Muscle layer of colon (tissue), 2 donors: ENCODE data around the gene SLC16A9.
"Not testable (repeated sequence)": the region's sequence is repeated elsewhere in the genome, so short reads cannot be mapped to it uniquely, and the experiment has no call there.

Experiments used
- H3K27ac ChIP-seq: one replicate; pipeline ENCODE4 v1.7.0; 2013; ENCODE audit warnings: low read depth, mild to moderate bottlenecking, low read length, moderate library complexity
- H3K27me3 ChIP-seq, 2 donors: one replicate each; pipeline ENCODE4 v1.7.0; 2013; ENCODE audit warnings: low read length in 2 of 2, mild to moderate bottlenecking in 2 of 2; ENCODE audit not compliant: insufficient read depth in 2 of 2, control insufficient read depth in 1 of 2
- H3K36me3 ChIP-seq: one replicate; pipeline ENCODE4 v1.7.0; 2013; ENCODE audit warnings: mild to moderate bottlenecking, low read length; ENCODE audit not compliant: insufficient read depth
- H3K4me1 ChIP-seq: one replicate; pipeline ENCODE4 v1.7.0; 2013; ENCODE audit warnings: mild to moderate bottlenecking, low read length; ENCODE audit not compliant: insufficient read depth
- H3K4me3 ChIP-seq, 2 donors: one replicate each; pipeline ENCODE4 v1.7.0; 2013; ENCODE audit warnings: low read length in 2 of 2, low read depth in 1 of 2, mild to moderate bottlenecking in 1 of 2, moderate library complexity in 1 of 2
- H3K9ac ChIP-seq: one replicate; pipeline ENCODE4 v1.7.0; 2013; ENCODE audit warnings: low read length
- H3K9me3 ChIP-seq: one replicate; pipeline ENCODE4 v1.7.0; 2013; ENCODE audit warnings: mild to moderate bottlenecking, low read length
- donor health status: abdominal sarcoma.
- donor health status: Adenocarcinoma of cecum.

Gene SLC16A9

GRCh38 chr10:59709395-59710125 is at the start of gene SLC16A9:
Gene SLC16A9 (minus strand): TSS chr10:59709850. CDS start chr10:59684291, 25,559 bp downstream.
- peak within 1 kb of the TSS; percentile 63 to 68 for H3K4me3 ChIP-seq
- peaks cover 0 to 4% of the 10 kb centered on the region in 2 donors for H3K27me3 ChIP-seq
- no peaks in the 10 kb centered on the region for H3K9me3 ChIP-seq
- no peak within 1 kb of the TSS for H3K9ac ChIP-seq
- peak within 1 kb of the TSS; percentile 52 for H3K27ac ChIP-seq
- H3K36me3 ChIP-seq = no peaks in the 10 kb centered on the region
- H3K4me1 ChIP-seq = peaks cover 6% of the 10 kb centered on the region

- Histone ChIP-seq H3K4me1 (no peaks in the 10 kb centered on the region), H3K9ac (no peak overlapping the region), H3K36me3 (no peaks in the 10 kb centered on the region), H3K27ac (no peak overlapping the region), H3K9me3 (no peaks in the 10 kb centered on the region), H3K4me3 (no peak overlapping the region), H3K27me3 (no peaks in the 10 kb centered on the region)
Measured at GRCh38 chr10:59757966-59758365, 48.3 kb upstream of the SLC16A9 start.

DNA sequence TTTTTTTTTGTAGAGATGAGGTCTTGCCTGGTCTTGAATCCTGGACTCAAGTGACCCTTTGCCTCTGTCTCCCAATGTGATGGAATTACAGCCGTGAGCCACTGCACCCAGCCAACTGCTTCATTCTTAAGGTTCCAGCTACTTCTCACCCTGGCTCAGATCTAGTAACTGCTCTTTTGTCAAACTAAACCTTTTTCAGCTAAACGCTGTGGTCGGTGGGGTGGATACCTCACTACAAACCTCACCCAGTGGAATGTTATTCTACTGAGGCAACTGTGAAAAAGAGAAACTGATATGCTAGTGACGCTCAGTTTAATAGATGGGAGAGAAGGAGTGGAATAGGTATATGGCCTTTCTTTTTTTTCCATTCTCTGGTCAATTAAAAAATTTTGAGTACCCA is 45.3 kb upstream of the SLC16A9 start:
- no peak overlapping the region for H3K9ac ChIP-seq
- no peak overlapping the region for H3K27ac ChIP-seq
- H3K4me1 ChIP-seq = no peaks in the 10 kb centered on the region
- no peak overlapping the region for H3K4me3 ChIP-seq
- no peaks in the 10 kb centered on the region for H3K9me3 ChIP-seq
- no peaks in the 10 kb centered on the region for H3K27me3 ChIP-seq
- no peaks in the 10 kb centered on the region for H3K36me3 ChIP-seq

DNA sequence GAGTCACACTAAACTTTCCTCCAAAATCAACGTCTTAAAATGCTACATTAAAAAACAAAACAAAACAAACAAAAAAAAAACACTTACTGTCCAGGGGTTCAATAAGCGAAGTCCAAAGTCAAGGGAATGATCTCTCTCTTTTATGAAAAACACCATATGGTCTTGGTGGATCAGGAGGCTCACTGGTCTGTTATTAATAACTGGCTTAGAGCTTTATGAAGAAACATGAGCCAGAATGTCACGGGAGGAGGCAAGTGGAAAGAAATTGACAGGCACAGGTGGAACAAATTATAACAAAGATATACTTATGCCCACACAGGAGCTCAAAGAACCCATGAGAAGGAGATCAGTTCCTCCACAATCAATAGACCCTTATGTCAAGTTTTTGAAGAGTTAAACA is 43.6 kb upstream of the SLC16A9 start, which contains the start of gene MRLN:
MRLN (minus strand) TSS at position 189 of the 400 bp plus-strand sequence.
- H3K4me3 ChIP-seq = no peak within 1 kb of the TSS
- H3K36me3 ChIP-seq = no peaks in the 10 kb centered on the region
- no peaks in the 10 kb centered on the region for H3K4me1 ChIP-seq
- no peak within 1 kb of the TSS for H3K9ac ChIP-seq
- H3K9me3 ChIP-seq = no peaks in the 10 kb centered on the region
- H3K27ac ChIP-seq = no peak within 1 kb of the TSS
- H3K27me3 ChIP-seq = no peaks in the 10 kb centered on the region

DNA sequence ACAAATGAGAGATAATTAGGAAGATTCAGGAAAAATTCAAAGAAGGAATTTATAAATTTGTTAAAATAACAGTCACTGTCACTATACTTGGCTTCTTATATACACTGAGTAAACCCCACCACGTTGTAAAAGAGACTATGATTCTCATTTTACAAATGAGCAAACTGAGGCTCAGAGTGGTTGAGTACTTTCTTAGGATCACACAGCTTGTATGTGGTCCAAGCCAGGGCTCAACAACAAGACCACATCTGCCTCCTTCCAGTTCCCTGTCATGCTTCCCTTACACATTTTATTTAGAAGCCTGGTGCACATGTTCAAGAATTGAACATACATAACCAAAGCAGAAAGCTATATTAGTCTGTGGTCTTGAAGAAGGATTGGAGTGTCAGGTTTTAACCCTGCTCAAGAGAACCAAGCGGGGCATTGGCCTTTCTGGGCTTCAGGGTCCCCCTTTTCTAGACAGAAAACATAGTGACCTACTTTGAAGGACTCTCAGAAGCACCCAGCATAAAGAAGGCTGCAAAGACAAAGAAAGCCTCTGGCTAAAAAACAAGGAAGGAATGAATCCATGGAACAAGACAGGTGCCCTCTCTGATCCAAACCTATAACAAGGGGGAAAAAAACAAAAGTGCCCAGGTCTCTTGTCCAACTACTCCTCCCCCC is 42.8 kb upstream of the SLC16A9 start:
- no peaks in the 10 kb centered on the region for H3K36me3 ChIP-seq
- no peak overlapping the region for H3K27ac ChIP-seq
- no peaks in the 10 kb centered on the region for H3K4me1 ChIP-seq
- no peaks in the 10 kb centered on the region for H3K27me3 ChIP-seq
- no peaks in the 10 kb centered on the region for H3K9me3 ChIP-seq
- H3K9ac ChIP-seq = no peak overlapping the region
- no peak overlapping the region for H3K4me3 ChIP-seq

- Histone ChIP-seq H3K9me3 (no peaks in the 10 kb centered on the region), H3K4me3 (no peak overlapping the region), H3K27ac (no peak overlapping the region), H3K9ac (no peak overlapping the region), H3K36me3 (no peaks in the 10 kb centered on the region), H3K27me3 (no peaks in the 10 kb centered on the region), H3K4me1 (no peaks in the 10 kb centered on the region)
Measured at GRCh38 chr10:59750155-59750945, 40.7 kb upstream of the SLC16A9 start.

DNA sequence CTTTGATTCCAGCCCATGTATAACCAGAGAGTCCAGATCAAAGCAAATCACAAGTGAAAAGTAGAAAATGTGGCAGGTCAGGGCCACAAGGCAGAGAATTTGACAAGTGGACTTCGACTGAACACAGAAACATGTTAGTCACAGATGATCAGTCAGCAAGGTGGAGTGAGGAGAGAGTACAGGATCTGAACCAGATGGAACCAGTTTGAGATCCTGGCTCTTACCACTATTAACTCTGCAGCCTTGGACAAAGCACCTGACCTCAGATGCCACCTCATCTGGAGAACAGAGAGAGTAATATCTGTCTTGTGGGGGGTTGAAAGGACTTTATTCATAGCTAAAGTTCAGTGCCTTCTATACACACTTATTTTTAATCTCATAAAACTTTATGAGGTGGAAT is 39.2 kb upstream of the SLC16A9 start:
- no peaks in the 10 kb centered on the region for H3K27me3 ChIP-seq
- no peak overlapping the region for H3K9ac ChIP-seq
- H3K9me3 ChIP-seq = no peaks in the 10 kb centered on the region
- H3K27ac ChIP-seq = no peak overlapping the region
- no peaks in the 10 kb centered on the region for H3K36me3 ChIP-seq
- no peaks in the 10 kb centered on the region for H3K4me1 ChIP-seq
- H3K4me3 ChIP-seq = no peak overlapping the region

DNA sequence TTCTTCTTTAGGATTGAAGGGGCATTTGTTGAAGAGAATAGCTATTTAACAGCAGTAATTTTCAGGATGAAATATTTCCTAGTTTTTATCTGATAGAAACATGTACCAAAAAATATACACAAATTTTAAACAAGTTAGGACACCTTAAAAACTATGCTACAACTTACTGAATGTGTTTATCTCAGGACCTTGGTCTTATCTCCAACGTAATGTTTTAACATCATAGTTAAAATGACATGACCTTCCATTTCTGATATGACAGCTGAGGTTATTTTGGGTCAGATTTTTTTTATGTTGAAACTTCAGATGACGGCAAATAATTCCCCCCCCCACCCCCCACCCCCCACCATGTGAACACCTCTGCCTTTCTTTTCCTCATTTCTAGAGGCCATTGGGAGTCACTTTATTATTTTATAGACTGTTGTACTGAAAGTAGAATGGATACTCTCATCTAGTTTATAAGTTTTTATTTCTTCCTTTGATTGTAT is 35.6 kb upstream of the SLC16A9 start:
- H3K27ac ChIP-seq = no peak overlapping the region
- no peaks in the 10 kb centered on the region for H3K27me3 ChIP-seq
- no peaks in the 10 kb centered on the region for H3K36me3 ChIP-seq
- H3K4me1 ChIP-seq = no peaks in the 10 kb centered on the region
- no peak overlapping the region for H3K4me3 ChIP-seq
- no peaks in the 10 kb centered on the region for H3K9me3 ChIP-seq
- no peak overlapping the region for H3K9ac ChIP-seq

- H3K27ac ChIP-seq, H3K4me1 ChIP-seq, H3K9me3 ChIP-seq, H3K27me3 ChIP-seq, H3K9ac ChIP-seq, H3K4me3 ChIP-seq, H3K36me3 ChIP-seq: not testable (repeated sequence)
Measured at GRCh38 chr10:59744762-59745161, 35.1 kb upstream of the SLC16A9 start.

DNA sequence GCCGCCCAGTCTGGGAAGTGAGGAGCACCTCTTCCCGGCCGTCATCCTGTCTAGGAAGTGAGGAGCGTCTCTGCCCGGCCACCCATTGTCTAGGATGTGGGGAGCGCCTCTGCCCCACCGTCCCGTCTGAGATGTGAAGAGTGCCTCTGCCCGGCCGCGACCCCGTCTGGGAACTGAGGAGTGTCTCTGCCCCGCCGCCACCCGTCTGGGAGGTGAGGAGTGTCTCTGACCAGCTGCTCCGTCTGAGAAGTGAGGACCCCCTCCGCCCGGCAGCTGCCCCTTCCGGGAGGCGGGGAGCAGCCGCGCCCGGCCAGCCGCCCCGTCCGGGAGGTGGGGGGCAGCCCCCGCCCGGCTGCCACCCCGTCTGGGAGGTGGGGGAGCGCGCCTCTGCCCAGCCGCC is 34.5 kb upstream of the SLC16A9 start:
- H3K4me3 ChIP-seq, H3K27ac ChIP-seq, H3K9me3 ChIP-seq, H3K4me1 ChIP-seq, H3K9ac ChIP-seq, H3K27me3 ChIP-seq, H3K36me3 ChIP-seq: not testable (repeated sequence)

DNA sequence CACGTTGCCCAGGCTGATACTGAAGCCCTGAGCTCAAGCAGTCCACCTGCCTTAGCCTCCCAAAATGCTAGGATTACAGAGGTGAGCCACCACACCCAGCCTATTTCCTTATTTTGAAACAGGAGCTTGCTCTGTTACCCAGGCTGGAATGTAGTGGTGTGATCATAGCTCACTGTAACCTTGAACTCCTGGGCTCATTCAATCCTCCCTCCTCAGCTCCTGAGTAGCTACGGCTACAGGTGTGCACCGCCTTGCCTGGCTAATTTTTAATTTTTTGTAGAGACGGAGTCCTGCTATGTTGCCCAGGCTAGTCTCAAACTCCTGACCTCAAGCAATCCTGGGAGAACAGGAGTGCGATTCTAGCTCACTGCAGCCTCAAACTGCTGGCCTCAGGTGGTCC is 31.9 kb upstream of the SLC16A9 start:
- H3K4me3 ChIP-seq = no peak overlapping the region
- H3K36me3 ChIP-seq = no peaks in the 10 kb centered on the region
- H3K9me3 ChIP-seq = no peaks in the 10 kb centered on the region
- H3K4me1 ChIP-seq = no peaks in the 10 kb centered on the region
- no peak overlapping the region for H3K9ac ChIP-seq
- H3K27me3 ChIP-seq = no peaks in the 10 kb centered on the region
- H3K27ac ChIP-seq = no peak overlapping the region
